ENCODE results near the gene CALML3. TPM values are rescaled to one million over a fixed set of nuclear protein-coding genes. Genes with fewer than 3 reads are reported as not detected.

CALML3 gene
- total RNA-seq, 2 experiments from 2014 or later, result not detected

GRCh38 chr10:5534880-5535856 lies 10.4 kb downstream of the CALML3 start:
- no peak overlapping the region for H2AFZ ChIP-seq (ENCODE audit: low read length)
- no peak overlapping the region for H3K4me3 ChIP-seq (ENCODE audit: low read depth, low read length, poor library complexity, severe bottlenecking)
- no peaks in the 10 kb centered on the region for H3K79me2 ChIP-seq (ENCODE audit: insufficient read depth, low read depth, low read length)
- intact Hi-C loops (cut with micrococcal nuclease; ENCODE audit: unreplicated experiment), result no loop called here
- no TSS peak for BruUV-seq (replicated peaks)
- H4K20me1 ChIP-seq (ENCODE audit: insufficient read depth, low read length), result no peaks in the 10 kb centered on the region
- POLR2A ChIA-PET, result interaction anchor here (0.6 kb wide), 1 partner anchor 52 kb away, joined by 7 read pairs; no protein-coding TSS in a partner anchor
- DNase-seq (ENCODE audit: low spot score), result no peak
- H3K4me2 ChIP-seq (ENCODE audit: low read length), result no peak overlapping the region
- no peaks in the 10 kb centered on the region for H3K9me2 ChIP-seq (ENCODE audit: insufficient read depth, low read length)
- no peaks in the 10 kb centered on the region for H3K36me3 ChIP-seq (ENCODE audit: insufficient read depth, low read length)
- TF ChIP-seq CTCF (conservative IDR thresholded peaks at IDR 0.05; ENCODE audit: low read length) (no peak), EZH2phosphoT487 (IDR thresholded peaks at IDR 0.05; ENCODE audit: borderline replicate concordance, low read depth, low read length) (no peak)
- CTCF ChIA-PET (ENCODE audit: unreplicated experiment), result no interaction called here
- H3K27ac ChIP-seq (ENCODE audit: low read depth, low read length, poor library complexity, severe bottlenecking), result no peak overlapping the region
- no peaks in the 10 kb centered on the region for H3K9me3 ChIP-seq (ENCODE audit: low read length)
- H3K4me1 ChIP-seq (ENCODE audit: insufficient read depth, low read length, poor library complexity, severe bottlenecking), result no peaks in the 10 kb centered on the region

DNA sequence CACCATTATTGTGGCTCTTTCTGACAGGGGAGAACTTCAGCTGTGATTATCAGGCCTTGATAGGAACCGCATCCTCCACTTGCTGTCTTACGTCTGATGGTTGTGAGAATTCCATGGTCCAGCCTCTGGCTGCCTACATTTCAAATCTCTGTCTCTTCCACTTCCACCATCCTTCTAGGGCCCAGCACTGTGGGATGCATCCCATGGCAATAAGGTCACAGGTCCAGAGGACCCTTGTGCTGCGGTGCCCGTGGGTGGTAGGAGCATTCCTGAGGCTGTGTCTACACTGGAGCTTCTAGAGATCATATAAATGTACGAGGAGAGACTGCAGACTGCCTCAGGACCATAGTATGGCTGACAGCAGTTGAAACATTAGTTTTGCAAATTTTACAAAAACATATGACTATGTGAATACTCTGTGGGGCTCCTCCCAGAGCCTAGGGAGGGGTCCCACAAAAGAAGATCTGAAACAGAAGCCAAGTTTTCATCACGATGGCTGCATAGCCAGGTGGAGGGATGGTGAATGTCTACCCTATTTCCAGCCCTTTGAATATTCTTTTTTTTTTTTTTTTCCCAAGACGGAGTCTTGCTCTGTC lies 11.8 kb downstream of the CALML3 start:
- Histone ChIP-seq H4K20me1 (ENCODE audit: insufficient read depth, low read length) (no peaks in the 10 kb centered on the region), H2AFZ (ENCODE audit: low read length) (no peak overlapping the region), H3K4me3 (ENCODE audit: low read depth, low read length, poor library complexity, severe bottlenecking) (no peak overlapping the region), H3K4me1 (ENCODE audit: insufficient read depth, low read length, poor library complexity, severe bottlenecking) (no peaks in the 10 kb centered on the region), H3K9me2 (ENCODE audit: insufficient read depth, low read length) (no peaks in the 10 kb centered on the region), H3K36me3 (ENCODE audit: insufficient read depth, low read length) (no peaks in the 10 kb centered on the region), H3K4me2 (ENCODE audit: low read length) (no peak overlapping the region), H3K27ac (ENCODE audit: low read depth, low read length, poor library complexity, severe bottlenecking) (no peak overlapping the region), H3K9me3 (ENCODE audit: low read length) (no peaks in the 10 kb centered on the region), H3K79me2 (ENCODE audit: insufficient read depth, low read depth, low read length) (no peaks in the 10 kb centered on the region)
- no TSS peak for BruUV-seq (replicated peaks)
- no peak for DNase-seq (ENCODE audit: low spot score)
- ChIA-PET CTCF (ENCODE audit: unreplicated experiment) (no interaction called here), POLR2A (no interaction called here)
- intact Hi-C loops (cut with micrococcal nuclease; ENCODE audit: unreplicated experiment), result no loop called here
- TF ChIP-seq EZH2phosphoT487 (IDR thresholded peaks at IDR 0.05; ENCODE audit: borderline replicate concordance, low read depth, low read length) (no peak), CTCF (conservative IDR thresholded peaks at IDR 0.05; ENCODE audit: low read length) (no peak)

- no peak overlapping the region for H2AFZ ChIP-seq (ENCODE audit: low read length)
- TF ChIP-seq EZH2phosphoT487 (IDR thresholded peaks at IDR 0.05; ENCODE audit: borderline replicate concordance, low read depth, low read length), result no peak
- TF ChIP-seq CTCF (conservative IDR thresholded peaks at IDR 0.05; ENCODE audit: low read length), result no peak
- no peak for DNase-seq (ENCODE audit: low spot score)
- H3K9me2 ChIP-seq (ENCODE audit: insufficient read depth, low read length), result no peaks in the 10 kb centered on the region
- no peak overlapping the region for H3K4me3 ChIP-seq (ENCODE audit: low read depth, low read length, poor library complexity, severe bottlenecking)
- no peaks in the 10 kb centered on the region for H4K20me1 ChIP-seq (ENCODE audit: insufficient read depth, low read length)
- no TSS peak for BruUV-seq (replicated peaks)
- no peaks in the 10 kb centered on the region for H3K4me1 ChIP-seq (ENCODE audit: insufficient read depth, low read length, poor library complexity, severe bottlenecking)
- H3K9me3 ChIP-seq (ENCODE audit: low read length), result peaks cover 8% of the 10 kb centered on the region
- no peaks in the 10 kb centered on the region for H3K79me2 ChIP-seq (ENCODE audit: insufficient read depth, low read depth, low read length)
- ChIA-PET POLR2A (no interaction called here), CTCF (ENCODE audit: unreplicated experiment) (no interaction called here)
- intact Hi-C loops (cut with micrococcal nuclease; ENCODE audit: unreplicated experiment), result no loop called here
- no peaks in the 10 kb centered on the region for H3K36me3 ChIP-seq (ENCODE audit: insufficient read depth, low read length)
- no peak overlapping the region for H3K4me2 ChIP-seq (ENCODE audit: low read length)
- no peak overlapping the region for H3K27ac ChIP-seq (ENCODE audit: low read depth, low read length, poor library complexity, severe bottlenecking)
Observed at GRCh38 chr10:5537684-5538083, 12.9 kb downstream of the CALML3 start.
